GM06990 (cell line): ENCODE results near the gene GPRC5A.
"Not testable (repeated sequence)": the region's sequence is repeated elsewhere in the genome, so short reads cannot be mapped to it uniquely, and the experiment has no call there.

Experiments used
- DNase-seq: peaks from one replicate; pipeline ENCODE4 v3.0.0-alpha.2; 2011; ENCODE audit not compliant: insufficient read length; ENCODE audit errors: extremely low read depth
- H3K27me3 ChIP-seq: replicated peaks from 2 replicates; pipeline ENCODE4 v1.6.0; 2011; ENCODE audit warnings: low read length; ENCODE audit not compliant: control insufficient read depth, insufficient read depth
- H3K36me3 ChIP-seq: 2 replicates; pipeline ENCODE4 v1.5.1; 2011; ENCODE audit warnings: low read length; ENCODE audit not compliant: control insufficient read depth, insufficient read depth
- H3K4me3 ChIP-seq: replicated peaks from 2 replicates; pipeline ENCODE4 v1.5.1; 2011; ENCODE audit warnings: low read depth, mild to moderate bottlenecking, control low read depth, low read length
- TF ChIP-seq, protein P1 (sequence below): IDR thresholded peaks from 2 replicates; pipeline ENCODE4 v1.5.1; 2011; ENCODE audit warnings: low read length, control low read depth, mild to moderate bottlenecking, inconsistent platforms; ENCODE audit not compliant: insufficient read depth, poor library complexity, severe bottlenecking

Gene GPRC5A

DNA sequence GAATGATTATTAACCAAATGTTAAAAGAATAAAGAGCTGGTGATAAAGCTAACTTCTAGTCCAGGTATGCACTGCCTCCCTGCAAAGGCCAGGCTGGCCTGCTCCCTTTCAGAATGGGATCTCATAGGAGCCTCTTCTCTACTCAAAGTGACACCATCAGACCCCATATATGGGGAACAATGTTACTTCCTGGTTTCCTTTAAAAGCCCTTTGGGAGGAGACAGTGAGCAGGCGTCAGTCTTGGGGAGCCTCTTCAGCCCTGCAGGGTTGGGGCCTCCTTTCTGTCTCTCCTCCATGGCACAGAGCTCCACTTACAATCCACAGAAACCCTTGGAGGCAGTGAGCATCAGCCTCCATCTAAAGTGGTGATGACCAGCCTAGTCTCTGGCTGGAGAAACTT, 17.3 kb upstream of the GPRC5A start:
- TF ChIP-seq, protein P1, sequence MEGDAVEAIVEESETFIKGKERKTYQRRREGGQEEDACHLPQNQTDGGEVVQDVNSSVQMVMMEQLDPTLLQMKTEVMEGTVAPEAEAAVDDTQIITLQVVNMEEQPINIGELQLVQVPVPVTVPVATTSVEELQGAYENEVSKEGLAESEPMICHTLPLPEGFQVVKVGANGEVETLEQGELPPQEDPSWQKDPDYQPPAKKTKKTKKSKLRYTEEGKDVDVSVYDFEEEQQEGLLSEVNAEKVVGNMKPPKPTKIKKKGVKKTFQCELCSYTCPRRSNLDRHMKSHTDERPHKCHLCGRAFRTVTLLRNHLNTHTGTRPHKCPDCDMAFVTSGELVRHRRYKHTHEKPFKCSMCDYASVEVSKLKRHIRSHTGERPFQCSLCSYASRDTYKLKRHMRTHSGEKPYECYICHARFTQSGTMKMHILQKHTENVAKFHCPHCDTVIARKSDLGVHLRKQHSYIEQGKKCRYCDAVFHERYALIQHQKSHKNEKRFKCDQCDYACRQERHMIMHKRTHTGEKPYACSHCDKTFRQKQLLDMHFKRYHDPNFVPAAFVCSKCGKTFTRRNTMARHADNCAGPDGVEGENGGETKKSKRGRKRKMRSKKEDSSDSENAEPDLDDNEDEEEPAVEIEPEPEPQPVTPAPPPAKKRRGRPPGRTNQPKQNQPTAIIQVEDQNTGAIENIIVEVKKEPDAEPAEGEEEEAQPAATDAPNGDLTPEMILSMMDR, result no peak
- Histone ChIP-seq H3K27me3 (no peaks in the 10 kb centered on the region), H3K4me3 (no peak overlapping the region), H3K36me3 (no peaks in the 10 kb centered on the region)
- DNase-seq, result no peak

DNA sequence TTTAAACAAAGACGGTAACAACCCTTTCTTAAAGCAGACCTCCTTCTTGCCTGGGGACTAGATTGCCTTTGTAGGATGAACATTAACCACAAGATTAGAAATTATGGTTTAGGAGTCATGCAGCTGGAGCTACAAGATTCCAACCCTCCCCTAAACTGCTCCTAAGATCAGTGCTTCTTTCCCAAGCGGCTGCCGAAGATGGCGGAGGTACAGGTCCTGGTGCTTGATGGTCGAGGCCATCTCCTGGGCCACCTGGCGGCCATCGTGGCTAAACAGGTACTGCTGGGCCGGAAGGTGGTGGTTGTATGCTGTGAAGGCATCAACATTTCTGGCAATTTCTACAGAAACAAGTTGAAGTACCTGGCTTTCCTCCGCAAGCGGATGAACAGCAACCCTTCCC, 16.1 kb upstream of the GPRC5A start:
- H3K27me3 ChIP-seq, DNase-seq, H3K4me3 ChIP-seq, H3K36me3 ChIP-seq: not testable (repeated sequence)

DNA sequence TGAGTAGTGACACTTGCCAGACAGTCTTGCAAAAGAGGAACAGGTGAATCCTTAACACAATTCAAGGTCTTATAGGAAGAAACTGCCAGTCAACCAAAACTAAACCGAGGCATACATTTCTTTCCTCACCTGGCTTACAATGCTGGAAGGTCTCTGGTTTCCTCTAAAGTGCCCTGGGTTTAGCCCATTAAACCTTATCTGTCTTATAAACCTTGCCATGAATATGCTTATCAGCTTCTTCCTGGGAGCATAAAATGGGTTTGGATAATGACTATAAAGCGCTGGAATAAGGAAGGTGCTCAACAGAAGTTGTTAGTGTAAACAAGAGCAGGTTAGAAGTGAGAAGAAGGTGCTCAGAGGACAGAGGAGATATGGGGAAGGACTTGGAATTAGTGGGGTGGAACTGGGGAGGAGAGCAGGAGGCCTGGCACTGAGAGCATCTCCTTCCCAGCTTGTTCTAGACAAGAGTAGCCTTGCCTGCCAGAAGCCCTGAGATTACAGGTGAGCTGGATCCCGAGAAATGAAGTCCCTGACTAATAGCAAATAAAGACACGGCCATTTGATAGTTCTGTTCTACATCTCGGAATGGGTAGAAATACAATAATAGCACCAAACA, 14.1 kb upstream of the GPRC5A start:
- TF ChIP-seq, protein P1, result no peak
- DNase-seq, result no peak
- Histone ChIP-seq H3K36me3 (no peaks in the 10 kb centered on the region), H3K27me3 (no peaks in the 10 kb centered on the region), H3K4me3 (no peak overlapping the region)

DNA sequence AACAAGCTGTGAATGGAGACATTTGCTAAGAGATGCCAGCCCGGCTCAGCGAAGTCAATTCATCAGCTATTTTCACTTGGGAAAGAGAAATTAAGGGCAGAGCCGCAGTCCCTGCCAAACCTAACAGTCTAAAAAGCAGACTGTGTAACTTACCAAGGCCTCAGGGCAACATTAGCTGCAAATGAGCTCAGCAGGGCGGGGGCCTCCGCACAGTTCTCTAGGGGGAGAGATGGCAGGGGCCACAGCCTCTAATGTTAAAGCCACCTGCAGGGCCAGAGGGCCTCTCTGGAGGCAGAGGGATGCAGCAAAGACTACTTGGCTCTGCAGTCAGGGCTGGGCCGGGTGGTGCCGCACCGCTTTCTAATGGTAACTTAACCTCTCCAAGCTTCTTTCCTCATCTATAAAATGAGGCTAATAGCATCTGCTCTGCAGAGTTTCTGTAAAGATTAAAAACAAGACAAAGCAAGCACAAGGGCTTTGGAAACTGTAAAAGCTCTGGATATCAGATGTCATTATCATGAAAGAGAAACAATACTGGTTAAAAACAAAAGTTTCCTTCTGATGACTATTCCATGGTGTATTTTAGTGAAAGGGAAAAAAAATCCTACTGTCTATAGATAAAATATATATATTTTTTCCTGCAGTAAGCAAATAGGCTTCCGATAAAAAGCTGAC, 13.4 kb upstream of the GPRC5A start:
- no peak for DNase-seq
- Histone ChIP-seq H3K36me3 (no peaks in the 10 kb centered on the region), H3K27me3 (no peaks in the 10 kb centered on the region), H3K4me3 (no peak overlapping the region)
- TF ChIP-seq, protein P1, result no peak

DNA sequence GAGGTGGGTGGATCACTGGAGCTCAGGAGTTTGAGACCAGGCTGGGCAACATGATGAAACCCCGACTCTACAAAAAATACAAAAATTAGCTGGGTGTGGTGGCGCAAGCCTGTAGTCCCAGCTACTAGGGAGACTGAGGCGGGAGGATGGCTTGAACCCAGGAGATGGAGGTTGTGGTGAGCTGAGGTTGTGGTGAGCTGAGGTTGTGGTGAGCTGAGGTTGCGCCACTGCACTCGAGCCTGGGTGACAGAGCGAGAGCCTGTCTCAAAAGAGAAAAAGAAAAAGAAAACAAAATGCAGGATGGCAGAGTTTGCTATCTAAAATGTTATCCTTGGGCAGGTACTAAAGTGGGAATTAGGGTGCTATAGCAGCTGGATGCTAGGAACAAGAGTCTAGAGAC, 10.8 kb upstream of the GPRC5A start:
- Histone ChIP-seq H3K4me3 (no peak overlapping the region), H3K36me3 (no peaks in the 10 kb centered on the region), H3K27me3 (no peaks in the 10 kb centered on the region; the same call in 1 of the 2 replicates)
- DNase-seq, result no peak
- TF ChIP-seq, protein P1, result no peak

DNA sequence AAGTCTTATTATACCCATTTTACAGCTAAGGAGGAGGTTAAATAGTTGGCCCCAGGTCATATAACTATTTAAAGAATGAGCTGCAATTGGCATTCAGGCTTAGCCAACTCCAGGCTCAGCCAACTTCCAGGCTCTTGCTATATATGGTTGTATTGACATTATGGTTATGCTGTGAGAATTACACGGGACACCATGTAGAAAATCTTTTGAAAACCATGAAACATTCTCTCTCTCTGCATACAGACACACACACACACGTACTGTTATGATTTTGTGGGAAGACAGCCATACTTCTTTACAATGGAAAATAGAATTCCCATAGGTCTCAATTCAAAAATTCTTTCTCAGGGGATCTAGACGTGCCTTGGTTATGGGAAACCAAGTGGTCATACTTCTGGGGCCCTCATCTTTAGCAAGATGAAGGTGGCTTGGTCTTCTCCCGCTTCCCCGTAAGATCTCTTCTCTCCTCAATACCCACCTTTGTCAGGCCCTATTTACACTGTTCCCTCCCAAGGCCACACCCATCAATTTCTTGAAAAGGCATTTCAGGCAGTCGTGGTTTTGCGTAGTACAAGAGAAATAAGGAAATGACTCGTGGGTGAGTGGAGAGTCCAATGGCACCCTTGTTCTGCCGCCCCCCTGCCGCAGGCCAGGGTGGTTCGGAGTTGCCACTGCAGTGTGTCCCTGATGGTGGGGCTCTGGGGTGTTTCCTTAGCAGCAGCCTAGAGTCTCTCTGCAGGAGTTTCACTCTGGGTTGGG, 10.0 kb upstream of the GPRC5A start:
- Histone ChIP-seq H3K4me3 (no peak overlapping the region), H3K27me3 (no peaks in the 10 kb centered on the region; the same call in 1 of the 2 replicates), H3K36me3 (no peaks in the 10 kb centered on the region)
- TF ChIP-seq, protein P1, result no peak
- DNase-seq, result no peak
